ENCODE measurements around the gene AKR1B15. TPM values are rescaled to one million over a fixed set of nuclear protein-coding genes. Genes with fewer than 3 reads are reported as not detected.
"Not testable (repeated sequence)": the region's sequence is repeated elsewhere in the genome, so short reads cannot be mapped to it uniquely, and the experiment has no call there.

AKR1B15 gene
- total and polyA plus RNA-seq, 2 of the 4 experiments (the other 2 are of a cell fraction) = not detected

GRCh38 chr7:134541501-134542194 lies 7.3 kb upstream of the AKR1B15 start:
- peaks cover 27% of the 10 kb centered on the region for H3K27me3 ChIP-seq (ENCODE audit: control insufficient read depth, insufficient read depth, low read length)
- H4K91ac ChIP-seq (ENCODE audit: insufficient read depth, low read depth, low read length); intact Hi-C loops (cut with micrococcal nuclease); POLR2A ChIA-PET (ENCODE audit: unreplicated experiment); H3K4me3 ChIP-seq (ENCODE audit: insufficient read depth, low read depth, low read length); H2BK15ac ChIP-seq (ENCODE audit: low read depth, low read length); H2AK5ac ChIP-seq (ENCODE audit: low read depth, low read length); H3K18ac ChIP-seq (ENCODE audit: low read depth, low read length); H3K4me1 ChIP-seq (ENCODE audit: control insufficient read depth, insufficient read depth, low read length); dilution Hi-C loops (cut with HindIII; ENCODE audit: low sequenced_read_pairs, unreplicated experiment); H3K9me1 ChIP-seq (ENCODE audit: insufficient read depth, low read length); H2AFZ ChIP-seq (replicated peaks; ENCODE audit: low read length, poor library complexity); H3K9ac ChIP-seq (ENCODE audit: low read depth, low read length); H2AK9ac ChIP-seq (replicated peaks; ENCODE audit: low read depth, low read length, poor library complexity); H3K27ac ChIP-seq (ENCODE audit: insufficient read depth, low read length); H3K56ac ChIP-seq (ENCODE audit: extremely low read depth, insufficient read depth, low read length); H2BK5ac ChIP-seq (ENCODE audit: low read depth, low read length, poor library complexity, severe bottlenecking); H3K79me1 ChIP-seq (ENCODE audit: low read depth in 1 of 2, low read length in 2 of 2); H3K14ac ChIP-seq (replicated peaks; ENCODE audit: low read depth, low read length); H3K23ac ChIP-seq (ENCODE audit: low read depth, low read length); H4K8ac ChIP-seq (ENCODE audit: low read depth in 2 of 2, low read length in 2 of 2); H4K5ac ChIP-seq (ENCODE audit: low read depth, low read length); CTCF ChIA-PET; H4K20me1 ChIP-seq (ENCODE audit: insufficient read depth, low read length); in situ Hi-C loops (cut with MboI; ENCODE audit: low sequenced_read_pairs); H2BK20ac ChIP-seq (ENCODE audit: low read depth, low read length); DNase-seq; H3K36me3 ChIP-seq (ENCODE audit: control insufficient read depth, insufficient read depth, low read length); H3K9me3 ChIP-seq (ENCODE audit: control insufficient read depth, insufficient read depth, low read length); BruUV-seq (replicated peaks); H3K4ac ChIP-seq (ENCODE audit: low read depth, low read length); H2BK120ac ChIP-seq (ENCODE audit: low read depth, low read length); ATAC-seq (ENCODE audit: low read depth); H3K4me2 ChIP-seq (ENCODE audit: low read depth, low read length): not testable (repeated sequence)
- no CpG with 5 or more reads among the region's 8 CpGs for WGBS, 2 experiments (ENCODE audit: extremely low coverage in 2 of 2, insufficient read length in 1 of 2)
